GM19239 (cell line): Measurements from ENCODE around the gene PLD3.
A peak's percentile ranks its signal among the peaks of the same experiment; 100 is the strongest.
"Not testable (repeated sequence)": the region's sequence is repeated elsewhere in the genome, so short reads cannot be mapped to it uniquely, and the experiment has no call there.

Experiments
- DNase-seq: peaks from one replicate; pipeline ENCODE4 v3.0.0; 2011; ENCODE audit warnings: low spot score; ENCODE audit not compliant: insufficient read length
- FAIRE-seq: peaks from 2 replicates; lab custom pipeline; 2011; peaks lifted over from hg19 to GRCh38; lab: Jason Lieb, UNC

The PLD3 gene

DNA sequence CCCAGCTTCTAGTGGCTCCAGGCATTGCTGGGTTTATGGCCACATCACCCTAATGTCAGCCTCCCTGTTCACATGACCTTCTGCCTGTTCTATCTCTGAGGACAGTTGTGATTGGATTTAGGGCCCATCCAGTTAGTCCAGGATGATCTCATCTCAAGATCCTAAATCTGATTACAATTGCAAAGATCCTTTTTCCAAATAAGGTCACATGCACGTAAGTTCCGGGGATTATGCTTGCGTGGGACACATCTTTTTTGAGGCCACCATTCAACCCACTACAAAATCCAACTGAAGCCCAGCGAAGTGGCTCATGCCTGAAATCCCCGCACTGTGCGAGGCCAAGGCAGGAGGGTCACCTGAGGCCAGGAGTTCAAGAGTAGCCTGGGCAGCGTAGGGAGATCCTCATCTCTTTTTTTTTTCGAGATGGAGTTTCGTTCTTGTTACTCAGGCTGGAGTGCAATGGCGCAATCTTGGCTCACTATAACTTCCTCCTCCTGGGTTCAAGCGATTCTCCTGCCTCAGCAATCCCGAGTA is 12.3 kb downstream of the PLD3 start:
- no peak for DNase-seq
- no peak for FAIRE-seq

GRCh38 chr19:40362160-40362559 is 13.7 kb downstream of the PLD3 start:
- no peak for DNase-seq
- FAIRE-seq = no peak

GRCh38 chr19:40363069-40363468 is 14.6 kb downstream of the PLD3 start:
- FAIRE-seq = no peak

DNA sequence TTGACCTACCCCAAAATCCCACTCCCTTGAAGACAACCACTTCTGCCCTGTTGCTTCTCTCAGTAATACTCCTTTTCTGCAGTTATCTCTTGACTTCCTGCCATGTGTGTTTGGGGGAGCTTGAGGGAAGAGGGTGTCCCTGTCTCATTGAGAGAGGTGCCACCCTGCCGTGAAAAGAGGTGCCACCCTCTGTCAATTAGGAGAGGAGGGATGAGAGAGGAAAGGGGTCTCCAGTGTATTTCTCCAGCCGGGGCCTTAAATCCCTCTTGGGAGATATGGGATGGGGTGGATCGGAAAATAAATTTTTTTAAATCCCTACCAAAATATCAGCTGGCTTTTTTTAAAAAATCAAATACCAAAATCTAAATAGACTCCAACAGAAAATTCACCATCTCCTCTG is 16.5 kb downstream of the PLD3 start:
- FAIRE-seq = no peak
- no peak for DNase-seq

More at GRCh38 chr19:40363069-40363468, 14.6 kb downstream of the PLD3 start:
- no peak for DNase-seq

DNA sequence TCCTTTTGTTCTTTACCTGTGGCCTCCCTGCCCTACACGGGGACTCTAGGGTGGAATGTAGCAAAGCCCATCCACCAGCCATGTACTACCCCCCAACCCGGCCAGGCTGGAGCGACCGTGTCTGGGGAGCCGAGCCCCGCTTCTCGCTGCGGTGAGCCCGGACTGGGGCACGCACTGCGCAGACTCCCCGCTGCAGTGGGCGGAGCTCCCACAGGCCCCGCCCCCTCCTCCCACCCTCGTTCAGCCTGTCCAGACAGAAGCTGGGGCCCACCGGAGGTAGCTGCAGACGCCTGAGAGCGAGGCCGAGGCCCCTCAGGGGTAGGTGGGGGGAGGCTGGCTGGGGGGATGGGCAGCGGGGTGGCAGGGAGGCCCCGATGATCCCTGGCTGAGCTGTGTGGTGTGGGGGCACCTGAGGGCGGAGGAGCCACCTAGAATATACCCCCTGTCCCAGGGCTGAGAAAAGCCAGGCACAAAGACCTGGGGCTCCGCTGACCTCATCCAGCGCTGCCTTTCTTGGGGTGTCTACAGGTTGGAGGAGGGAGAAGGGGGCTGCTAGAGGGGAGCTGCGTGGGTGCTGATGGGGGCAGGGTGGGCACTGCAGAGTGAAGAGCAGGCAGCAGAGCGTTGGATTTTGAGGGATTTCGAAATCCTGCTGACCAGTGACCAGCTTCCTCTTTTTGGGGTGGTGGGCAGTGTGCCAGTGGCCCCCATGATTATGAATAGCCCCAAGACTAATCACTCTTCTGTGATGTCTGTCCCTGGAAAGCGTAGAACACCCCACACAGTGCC is 17.3 kb downstream of the PLD3 start:
- FAIRE-seq (peak; percentile 76), DNase-seq (peak; percentile 94)

- DNase-seq = no peak
- no peak for FAIRE-seq
Observed at GRCh38 chr19:40366697-40367561, 18.4 kb downstream of the PLD3 start.

DNA sequence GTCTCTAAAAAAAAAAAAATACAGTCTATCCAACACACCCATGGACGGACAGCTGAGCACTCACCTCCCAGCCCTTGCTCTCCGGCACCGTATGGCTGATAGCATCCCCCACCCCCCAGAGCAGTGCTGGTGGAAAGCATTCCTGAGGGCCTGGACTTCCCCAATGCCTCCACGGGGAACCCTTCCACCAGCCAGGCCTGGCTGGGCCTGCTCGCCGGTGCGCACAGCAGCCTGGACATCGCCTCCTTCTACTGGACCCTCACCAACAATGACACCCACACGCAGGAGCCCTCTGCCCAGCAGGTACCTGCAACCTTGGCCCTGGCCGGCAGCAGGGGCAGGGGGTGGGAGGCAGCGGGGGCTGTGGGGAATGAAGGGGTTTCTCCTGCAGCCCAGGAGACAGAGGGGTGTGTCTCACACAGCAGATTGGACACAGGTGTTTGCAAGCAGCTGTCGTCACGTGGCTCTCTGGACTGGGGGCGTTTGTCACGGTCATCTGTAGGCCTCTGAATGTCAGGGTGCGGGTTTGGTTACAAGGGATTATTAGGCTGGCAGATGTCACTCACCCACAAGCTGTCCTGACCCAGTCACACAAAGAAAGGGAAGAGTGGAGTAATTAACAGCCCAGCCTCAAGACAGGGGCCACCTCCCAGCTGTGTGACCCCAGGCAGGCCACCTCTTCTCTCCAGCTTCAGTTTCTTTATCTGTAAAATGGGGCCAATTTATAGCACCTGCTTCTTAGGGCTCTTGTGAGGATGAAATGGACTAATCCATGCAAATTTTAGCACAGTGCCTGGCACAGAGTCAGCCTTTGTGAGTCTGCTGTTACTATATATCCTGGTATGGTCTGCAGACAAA is 19.3 kb downstream of the PLD3 start:
- no peak for FAIRE-seq

DNA sequence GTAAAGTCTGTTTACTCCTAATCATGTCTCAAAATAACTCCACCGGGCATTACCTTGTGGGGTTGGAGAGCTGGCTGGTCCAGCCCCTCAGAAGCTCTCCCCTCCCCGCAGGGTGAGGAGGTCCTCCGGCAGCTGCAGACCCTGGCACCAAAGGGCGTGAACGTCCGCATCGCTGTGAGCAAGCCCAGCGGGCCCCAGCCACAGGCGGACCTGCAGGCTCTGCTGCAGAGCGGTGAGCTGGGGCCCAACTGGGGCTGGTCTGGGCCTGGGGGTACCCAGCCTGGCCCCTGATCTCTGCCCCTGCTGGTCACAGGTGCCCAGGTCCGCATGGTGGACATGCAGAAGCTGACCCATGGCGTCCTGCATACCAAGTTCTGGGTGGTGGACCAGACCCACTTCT is 21.3 kb downstream of the PLD3 start:
- no peak for FAIRE-seq

More for the DNA sequence above, 19.3 kb downstream of the PLD3 start:
- no peak for DNase-seq

DNA sequence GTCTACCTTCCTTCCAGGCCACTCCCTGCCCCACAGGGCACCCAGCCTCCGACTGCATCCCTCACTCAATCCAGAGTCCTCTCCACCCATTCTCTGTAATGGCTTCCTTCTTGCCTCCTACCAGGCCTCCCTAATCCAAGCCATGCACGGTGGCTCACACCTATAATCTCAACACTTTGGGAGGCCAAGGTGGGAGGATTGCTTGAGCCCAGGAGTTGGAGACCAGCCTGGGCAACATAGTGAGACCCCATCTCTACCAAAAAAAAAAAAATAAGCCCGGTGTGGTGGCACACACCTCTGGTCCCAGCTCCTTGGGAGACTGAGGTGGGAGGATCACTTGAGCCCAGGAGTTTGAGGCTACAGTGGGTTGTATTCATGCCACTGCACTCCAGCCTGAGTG is 21.8 kb downstream of the PLD3 start:
- DNase-seq, FAIRE-seq: not testable (repeated sequence)

More for the DNA sequence above, 21.3 kb downstream of the PLD3 start:
- no peak for DNase-seq

DNA sequence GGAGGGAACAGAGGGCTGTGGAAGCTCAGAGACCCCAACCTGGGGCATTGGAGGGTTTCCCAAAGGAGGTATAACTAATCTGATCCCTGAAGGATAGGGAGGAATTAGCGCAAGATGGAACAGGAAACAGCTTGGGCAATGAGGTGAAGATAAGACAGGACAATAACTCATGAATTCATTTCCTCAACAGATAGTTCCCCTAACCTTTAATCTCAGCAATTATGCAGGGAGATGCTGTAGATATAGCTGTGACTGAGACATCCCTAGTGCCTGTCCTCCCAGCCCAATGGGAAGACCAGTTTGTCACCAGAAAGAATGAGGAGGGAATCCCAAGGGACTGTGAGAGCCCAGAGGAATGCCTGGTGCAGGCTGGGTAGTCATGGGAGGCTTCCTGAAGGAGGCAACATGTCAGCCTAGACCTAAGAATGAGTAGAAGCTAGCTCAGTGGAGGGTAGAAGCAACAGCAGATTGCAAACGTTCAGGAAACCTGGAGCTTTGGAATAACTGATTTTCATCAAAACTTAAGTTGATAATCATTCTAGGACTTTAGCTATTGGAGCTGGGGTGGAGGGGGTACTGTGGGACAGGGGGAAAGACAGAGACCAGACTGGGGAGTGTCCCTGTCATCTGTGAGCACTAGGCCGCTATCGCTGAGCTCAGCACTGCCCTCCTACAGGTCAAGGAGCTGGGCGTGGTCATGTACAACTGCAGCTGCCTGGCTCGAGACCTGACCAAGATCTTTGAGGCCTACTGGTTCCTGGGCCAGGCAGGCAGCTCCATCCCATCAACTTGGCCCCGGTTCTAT is 22.7 kb downstream of the PLD3 start:
- FAIRE-seq = no peak
- DNase-seq = no peak

GRCh38 chr19:40371802-40372122 is 23.3 kb downstream of the PLD3 start:
- DNase-seq = no peak
- FAIRE-seq = no peak

DNA sequence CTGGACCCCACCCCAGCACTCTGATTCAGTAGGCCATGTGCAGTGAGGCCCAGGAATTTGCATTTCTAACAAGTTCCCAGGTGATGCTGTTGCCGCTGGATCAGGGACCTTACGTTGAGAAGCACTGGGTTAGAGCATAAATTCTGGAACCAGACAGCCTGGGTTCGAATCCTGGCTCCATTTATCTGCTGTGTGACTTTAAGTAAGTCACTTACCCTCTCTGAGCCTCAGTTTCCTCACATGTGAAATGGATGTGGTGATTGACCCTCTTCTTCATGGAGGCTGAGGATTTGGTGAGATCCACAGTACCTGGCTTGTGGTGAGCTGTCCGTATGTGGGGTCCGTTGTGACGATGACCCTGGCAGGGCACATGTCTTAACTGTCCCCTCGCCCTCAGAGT is 25.6 kb downstream of the PLD3 start:
- no peak for DNase-seq
- no peak for FAIRE-seq

DNA sequence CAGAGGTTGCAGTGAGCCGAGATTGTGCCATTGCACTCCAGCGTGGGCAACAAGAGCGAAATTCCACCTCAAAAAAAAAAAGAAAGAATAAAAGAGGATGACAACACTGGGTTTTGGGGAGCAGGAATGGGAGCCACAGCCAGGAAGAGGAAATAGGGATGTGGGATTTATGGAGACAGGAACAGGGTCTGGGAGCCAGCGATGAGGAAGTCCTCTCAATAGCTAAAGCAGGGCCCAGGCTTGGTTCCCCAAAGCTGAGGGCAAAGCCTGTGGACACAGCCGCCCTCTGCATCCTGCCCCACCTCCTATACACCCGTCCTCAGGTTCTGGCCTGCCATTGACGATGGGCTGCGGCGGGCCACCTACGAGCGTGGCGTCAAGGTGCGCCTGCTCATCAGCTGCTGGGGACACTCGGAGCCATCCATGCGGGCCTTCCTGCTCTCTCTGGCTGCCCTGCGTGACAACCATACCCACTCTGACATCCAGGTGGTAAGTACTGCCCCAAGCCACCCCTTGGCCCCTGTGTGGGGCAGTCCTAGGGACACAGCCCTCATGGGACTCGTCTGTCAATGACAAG is 27.9 kb downstream of the PLD3 start:
- DNase-seq (no peak), FAIRE-seq (no peak)

DNA sequence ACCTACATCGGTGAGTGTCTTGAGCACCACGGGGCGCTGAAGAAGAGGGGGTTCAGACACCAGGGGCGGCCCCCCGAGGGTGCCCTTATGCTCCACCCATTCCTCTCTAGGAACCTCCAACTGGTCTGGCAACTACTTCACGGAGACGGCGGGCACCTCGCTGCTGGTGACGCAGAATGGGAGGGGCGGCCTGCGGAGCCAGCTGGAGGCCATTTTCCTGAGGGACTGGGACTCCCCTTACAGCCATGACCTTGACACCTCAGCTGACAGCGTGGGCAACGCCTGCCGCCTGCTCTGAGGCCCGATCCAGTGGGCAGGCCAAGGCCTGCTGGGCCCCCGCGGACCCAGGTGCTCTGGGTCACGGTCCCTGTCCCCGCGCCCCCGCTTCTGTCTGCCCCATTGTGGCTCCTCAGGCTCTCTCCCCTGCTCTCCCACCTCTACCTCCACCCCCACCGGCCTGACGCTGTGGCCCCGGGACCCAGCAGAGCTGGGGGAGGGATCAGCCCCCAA is 29.4 kb downstream of the PLD3 start:
- FAIRE-seq (no peak), DNase-seq (no peak)

DNA sequence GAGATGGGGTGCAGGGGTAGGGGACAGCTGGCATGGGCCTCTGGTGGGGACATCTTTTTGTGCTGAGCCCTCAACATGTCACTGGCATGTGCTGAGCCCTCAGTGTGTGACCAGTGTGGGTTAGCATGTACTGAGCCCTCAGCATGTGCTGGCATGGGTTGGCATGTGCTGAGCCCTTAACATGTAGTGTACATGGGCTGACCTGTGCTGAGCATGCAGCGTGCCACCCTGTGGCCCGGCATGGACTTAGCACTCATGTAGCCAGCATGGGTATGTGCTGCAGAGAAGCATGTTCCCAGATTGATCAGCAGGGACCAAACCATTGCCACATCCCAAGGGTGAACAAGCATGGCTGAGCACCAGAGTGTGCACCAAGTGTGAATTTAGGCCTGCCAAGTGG is 30.0 kb downstream of the PLD3 start:
- FAIRE-seq = no peak
- DNase-seq = no peak

DNA sequence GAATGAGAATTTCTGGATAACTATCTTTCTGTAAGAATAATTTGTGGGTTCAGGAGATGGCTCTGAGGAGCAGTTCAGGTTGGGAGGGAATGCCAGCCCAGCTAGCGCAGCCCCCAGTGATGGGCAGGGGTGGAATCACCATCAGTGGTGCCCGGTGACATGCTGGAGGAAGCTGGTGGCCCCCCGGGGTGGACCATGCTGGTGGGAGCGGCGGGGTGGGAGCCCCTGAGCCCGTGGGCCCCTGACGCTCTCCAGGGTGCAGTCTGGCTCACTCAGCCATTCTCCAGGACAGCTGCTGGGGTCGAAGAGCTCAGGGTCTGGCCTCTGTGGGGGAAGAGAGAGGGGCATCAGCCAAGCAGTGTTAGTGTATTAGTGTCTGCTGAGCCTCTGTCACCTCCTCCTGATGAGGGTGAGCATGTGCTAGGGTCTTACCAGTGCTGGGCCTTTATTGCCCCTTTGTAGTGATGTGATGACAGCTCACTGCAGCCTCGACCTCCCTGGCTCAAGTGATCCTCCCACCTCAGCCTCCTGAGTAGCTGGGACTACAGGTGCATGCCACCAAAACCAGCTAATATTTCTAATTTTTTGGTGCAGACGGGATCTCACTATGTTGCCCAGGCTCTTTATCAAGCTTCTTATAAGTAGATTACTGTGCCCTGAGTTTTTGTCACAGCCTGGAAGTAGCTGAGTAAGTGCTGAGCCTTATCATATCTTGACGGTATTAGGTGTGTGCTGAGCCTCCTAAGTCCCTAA is 31.1 kb downstream of the PLD3 start:
- no peak for FAIRE-seq
- no peak for DNase-seq

- FAIRE-seq (no peak), DNase-seq (no peak)
Observed at GRCh38 chr19:40380199-40381037, 31.9 kb downstream of the PLD3 start.
